Lung (tissue), 12 donors: Measurements from ENCODE around the gene SIK3. TPM values are rescaled to one million over a fixed set of nuclear protein-coding genes. Genes with fewer than 3 reads are reported as not detected.

ENCODE experiments used
- ATAC-seq: fragments of 200-7000 bp; cut with Tn5 transposase; one replicate; pipeline ENCODE4 v1.9.1; 2020; ENCODE audit warnings: moderate number of reproducible peaks; ENCODE audit not compliant: insufficient read depth, low FRiP score
- DNase-seq, 3 donors: peaks; one replicate each; pipeline ENCODE4 v3.0.0-alpha.2; 2013 to 2017
- H3K27ac ChIP-seq, 2 donors: one replicate each; pipeline ENCODE4 v1.5.1; 2013; ENCODE audit warnings: mild to moderate bottlenecking in 2 of 2, moderate library complexity in 2 of 2, control low read depth in 1 of 2, inconsistent platforms in 1 of 2, low read depth in 1 of 2, low read length in 1 of 2
- H3K27me3 ChIP-seq, 3 donors: one replicate each; pipeline ENCODE4 v1.5.1; 2013; ENCODE audit warnings: low read length in 2 of 3; ENCODE audit not compliant: control insufficient read depth in 3 of 3, insufficient read depth in 3 of 3
- H3K36me3 ChIP-seq, 4 donors: one replicate each; pipeline ENCODE4 v1.5.1; 2013; ENCODE audit warnings: low read length in 4 of 4, mild to moderate bottlenecking in 1 of 4, moderate library complexity in 1 of 4; ENCODE audit not compliant: control insufficient read depth in 4 of 4, insufficient read depth in 4 of 4
- H3K4me1 ChIP-seq, 5 donors: one replicate each; pipeline ENCODE4 v1.5.1; 2013; ENCODE audit warnings: low read length in 5 of 5, mild to moderate bottlenecking in 2 of 5, moderate library complexity in 1 of 5; ENCODE audit not compliant: control insufficient read depth in 5 of 5, insufficient read depth in 5 of 5
- H3K4me3 ChIP-seq: one replicate; pipeline ENCODE4 v1.5.1; 2013; ENCODE audit warnings: mild to moderate bottlenecking, control low read depth, moderate library complexity
- H3K9ac ChIP-seq, 2 donors: one replicate each; pipeline ENCODE4 v1.5.1; 2013; ENCODE audit warnings: low read length in 2 of 2, control low read depth in 1 of 2; ENCODE audit not compliant: insufficient read depth in 1 of 2
- H3K9me3 ChIP-seq, 4 donors: one replicate each; pipeline ENCODE4 v1.5.1; 2013; ENCODE audit warnings: low read length in 3 of 4, mild to moderate bottlenecking in 1 of 4, moderate library complexity in 1 of 4; ENCODE audit not compliant: control insufficient read depth in 4 of 4, insufficient read depth in 3 of 4
- WGBS, 2 donors: extraction: QIAGEN DNeasy Blood & Tissue Kit; methylation state at CpG; one replicate each; pipeline ENCODE4 v1.1.7; 2013; 5-methylcytosine and 5-hydroxymethylcytosine counted together
- polyA plus RNA-seq, 2 donors: library from polyadenylated mRNA; stranded (reverse); fragments of 200-250 nt; gene quantifications; one replicate each; pipeline ENCODE4 v1.2.1, GENCODE V29; 2013
- total RNA-seq, 2 donors: library from RNA; depleted of rRNA in 1 of 2; stranded (reverse); fragments of >200 nt in 1 of 2; gene quantifications; one replicate each; pipeline ENCODE4 v1.2.1, GENCODE V29; 2014 to 2021
- TF ChIP-seq, protein P1 (sequence below): IDR thresholded peaks from 2 replicates; pipeline ENCODE4 v1.5.1; 2012; ENCODE audit warnings: mild to moderate bottlenecking; ENCODE audit errors: control extremely low read depth, extremely low read depth
- donor health status: control.
- donor health status: control.
- donor health status: Bipolar disorder and iron deficiency.
- donor health status: healthy.
- donor health status: DM: yes; HTN: yes; CAD: no.

SIK3 gene
- total and polyA plus RNA-seq, 4 donors, result 9.0 to 43.4 (median 29.6) TPM

DNA sequence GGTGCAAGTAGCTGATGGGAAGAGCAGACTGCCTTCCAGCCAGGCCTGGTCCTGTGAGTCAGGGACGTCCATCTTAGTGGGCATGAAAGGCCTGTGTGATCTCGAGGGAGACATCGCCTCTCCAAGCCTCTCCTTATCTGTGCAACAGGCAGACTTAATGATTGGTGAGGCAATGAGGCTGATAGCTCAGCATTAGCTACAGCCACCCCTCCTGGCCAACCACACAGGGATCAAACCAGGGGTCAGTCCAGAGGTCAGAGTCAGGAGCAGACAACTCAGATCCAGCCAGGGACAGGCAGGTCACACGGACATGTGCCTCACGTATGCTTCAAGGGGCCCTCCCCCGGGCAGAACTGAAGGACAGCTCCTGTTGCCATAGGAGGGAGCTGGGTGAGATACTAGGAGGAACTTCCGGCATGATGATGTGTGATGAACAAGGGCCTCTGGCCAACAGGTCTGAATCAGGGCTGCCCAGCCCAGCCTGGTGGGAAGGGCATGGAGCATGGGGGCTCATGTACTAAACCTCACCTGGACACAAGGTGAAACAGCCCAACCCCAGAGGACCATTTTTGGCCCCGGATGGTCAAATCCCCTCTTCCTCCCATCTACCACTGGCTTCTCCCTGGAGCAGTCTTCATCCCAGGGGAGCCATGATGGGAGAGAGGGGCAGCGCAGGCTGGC, 271.3 kb downstream of the SIK3 start:
- Histone ChIP-seq H3K4me1 (peaks cover 0 to 14% (median 6%) of the 10 kb centered on the region in 5 donors), H3K9me3 (no peaks in the 10 kb centered on the region), H3K36me3 (no peaks in the 10 kb centered on the region), H3K27ac (no peak overlapping the region), H3K9ac (no peak overlapping the region), H3K27me3 (no peaks in the 10 kb centered on the region), H3K4me3 (no peak overlapping the region)
- DNase-seq (no peak), ATAC-seq (no peak)
- TF ChIP-seq, protein P1, sequence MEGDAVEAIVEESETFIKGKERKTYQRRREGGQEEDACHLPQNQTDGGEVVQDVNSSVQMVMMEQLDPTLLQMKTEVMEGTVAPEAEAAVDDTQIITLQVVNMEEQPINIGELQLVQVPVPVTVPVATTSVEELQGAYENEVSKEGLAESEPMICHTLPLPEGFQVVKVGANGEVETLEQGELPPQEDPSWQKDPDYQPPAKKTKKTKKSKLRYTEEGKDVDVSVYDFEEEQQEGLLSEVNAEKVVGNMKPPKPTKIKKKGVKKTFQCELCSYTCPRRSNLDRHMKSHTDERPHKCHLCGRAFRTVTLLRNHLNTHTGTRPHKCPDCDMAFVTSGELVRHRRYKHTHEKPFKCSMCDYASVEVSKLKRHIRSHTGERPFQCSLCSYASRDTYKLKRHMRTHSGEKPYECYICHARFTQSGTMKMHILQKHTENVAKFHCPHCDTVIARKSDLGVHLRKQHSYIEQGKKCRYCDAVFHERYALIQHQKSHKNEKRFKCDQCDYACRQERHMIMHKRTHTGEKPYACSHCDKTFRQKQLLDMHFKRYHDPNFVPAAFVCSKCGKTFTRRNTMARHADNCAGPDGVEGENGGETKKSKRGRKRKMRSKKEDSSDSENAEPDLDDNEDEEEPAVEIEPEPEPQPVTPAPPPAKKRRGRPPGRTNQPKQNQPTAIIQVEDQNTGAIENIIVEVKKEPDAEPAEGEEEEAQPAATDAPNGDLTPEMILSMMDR, result no peak
- WGBS, 2 donors, result 85 to 86% methylated on average over 9 of the region's 9 CpGs

DNA sequence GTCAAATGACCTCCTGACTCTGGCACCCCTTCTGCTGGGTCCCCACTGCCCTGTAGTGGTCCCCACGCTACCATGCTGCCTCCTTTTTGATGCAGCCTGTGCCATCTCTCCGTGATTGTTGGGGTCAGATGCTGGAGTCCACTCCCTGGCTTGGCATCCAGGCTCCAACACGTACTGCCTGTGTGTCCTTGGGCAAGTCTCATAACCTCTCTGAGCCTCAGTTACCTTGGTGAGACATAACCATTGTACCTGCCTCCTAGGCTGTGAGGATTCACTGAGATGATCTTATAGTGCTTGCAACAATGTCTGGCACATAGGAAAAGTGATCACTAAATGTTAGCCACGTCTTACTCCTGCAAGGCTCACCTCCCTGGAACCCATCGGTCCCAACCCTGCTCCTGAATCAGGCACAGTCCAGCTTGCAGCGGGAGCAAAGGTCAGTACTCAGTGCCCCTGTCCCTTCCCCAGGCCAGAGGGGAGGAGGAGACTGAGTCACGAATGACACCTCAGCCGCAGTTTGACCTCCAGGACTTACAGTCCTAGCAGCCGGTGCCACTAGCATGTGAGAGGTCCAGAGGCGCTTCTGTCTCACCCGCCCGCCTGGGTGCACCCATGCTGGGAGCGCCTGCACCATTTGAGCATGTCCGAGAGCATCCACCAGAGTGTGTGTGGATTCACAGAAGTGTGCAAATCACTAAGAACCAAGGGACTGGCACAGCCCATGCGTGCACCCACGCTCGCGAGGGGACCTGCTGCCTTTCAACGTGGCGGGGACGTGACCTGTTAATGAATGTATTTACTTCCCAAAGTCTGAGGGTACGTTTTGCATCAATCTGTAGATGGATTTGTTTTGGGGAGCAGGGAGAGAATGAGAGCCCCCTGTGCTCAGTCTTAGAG, 272.1 kb downstream of the SIK3 start:
- ATAC-seq (no peak), DNase-seq (no peak)
- Histone ChIP-seq H3K4me1 (peaks cover 0 to 14% (median 6%) of the 10 kb centered on the region in 5 donors), H3K9ac (no peak overlapping the region), H3K4me3 (no peak overlapping the region), H3K27me3 (no peaks in the 10 kb centered on the region), H3K36me3 (no peaks in the 10 kb centered on the region), H3K9me3 (no peaks in the 10 kb centered on the region), H3K27ac (no peak overlapping the region)
- TF ChIP-seq, protein P1, result no peak
- 80 to 84% methylated on average over 22 of the region's 22 CpGs for WGBS, 2 donors

DNA sequence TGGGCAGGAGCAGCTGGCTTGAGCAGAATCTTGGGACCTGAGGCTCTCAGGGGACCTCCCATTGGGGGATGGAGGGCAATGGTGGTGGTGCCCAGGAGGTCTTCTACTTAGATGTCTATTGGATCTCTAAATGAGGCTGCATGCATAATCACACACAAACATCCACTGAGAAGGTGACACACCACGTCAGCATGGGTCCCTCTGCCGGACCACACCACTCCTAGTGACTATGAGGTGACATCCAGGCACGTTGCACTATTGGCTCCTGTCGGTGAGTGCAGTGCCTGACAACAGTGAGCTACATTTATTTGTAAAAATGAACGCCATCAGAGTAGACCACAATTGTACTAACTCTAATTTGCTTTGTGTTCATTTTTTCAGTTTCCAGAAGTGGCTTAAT, 272.8 kb downstream of the SIK3 start:
- no peak for ATAC-seq
- no peaks in the 10 kb centered on the region for H3K9me3 ChIP-seq
- no peaks in the 10 kb centered on the region for H3K36me3 ChIP-seq
- TF ChIP-seq, protein P1, result no peak
- no peak for DNase-seq
- no peak overlapping the region for H3K9ac ChIP-seq
- H3K27ac ChIP-seq, result no peak overlapping the region
- peaks cover 0 to 14% (median 6%) of the 10 kb centered on the region in 5 donors for H3K4me1 ChIP-seq
- 86 to 88% methylated on average over 5 of the region's 5 CpGs for WGBS, 2 donors
- no peak overlapping the region for H3K4me3 ChIP-seq
- H3K27me3 ChIP-seq, result no peaks in the 10 kb centered on the region
